H1 (cell line): ENCODE data around the gene SIK2. TPM values are rescaled to one million over a fixed set of nuclear protein-coding genes. Genes with fewer than 3 reads are reported as not detected.

Experiments used
- CTCF ChIA-PET: fragments of 300-600 bp; sonication (Branson Sonifier 250); formaldehyde crosslinking; loops from one replicate; lab custom pipeline; 2021; ENCODE audit not compliant: partially characterized antibody; lab: Charles Lee
- POLR2A ChIA-PET: fragments of 300-600 bp; sonication (Branson Sonifier 250); formaldehyde crosslinking; loops from one replicate; lab custom pipeline; 2021; ENCODE audit warnings: inconsistent platforms; ENCODE audit not compliant: partially characterized antibody; lab: Charles Lee
- DNase-seq, 2 experiments: peaks; one replicate each; pipeline versions ENCODE4 v3.0.0 to v3.0.0-alpha.2; 2010 to 2022; ENCODE audit warnings: low spot score in 2 of 2, low read depth in 1 of 2, mixed read lengths in 1 of 2
- FAIRE-seq: peaks from 2 replicates; lab custom pipeline; 2011; peaks lifted over from hg19 to GRCh38; lab: Jason Lieb, UNC
- H2AFZ ChIP-seq: 2 replicates; pipeline ENCODE4 v1.8.1; 2012; ENCODE audit warnings: low read length, inconsistent platforms
- H2AK5ac ChIP-seq: 2 replicates; pipeline ENCODE4 v1.6.1; 2013; ENCODE audit warnings: low read depth, low read length
- H2BK120ac ChIP-seq: replicated peaks from 2 replicates; pipeline ENCODE3; 2013; ENCODE audit warnings: low read depth, low read length, inconsistent platforms
- H2BK12ac ChIP-seq: 2 replicates; pipeline ENCODE4 v1.6.1; 2013; ENCODE audit warnings: low read depth, low read length
- H2BK15ac ChIP-seq: 2 replicates; pipeline ENCODE4 v1.6.1; 2013; ENCODE audit warnings: low read length
- H2BK20ac ChIP-seq: 2 replicates; pipeline ENCODE4 v1.6.1; 2013; ENCODE audit warnings: low read length
- H2BK5ac ChIP-seq: 2 replicates; pipeline ENCODE4 v1.6.1; 2013; ENCODE audit warnings: low read depth, low read length
- H3K14ac ChIP-seq: 2 replicates; pipeline ENCODE4 v1.6.1; 2013; ENCODE audit warnings: inconsistent platforms; ENCODE audit not compliant: insufficient read length
- H3K18ac ChIP-seq: 2 replicates; pipeline ENCODE4 v1.6.1; 2013; ENCODE audit warnings: low read length; ENCODE audit errors: extremely low read depth
- H3K23ac ChIP-seq: 2 replicates; pipeline ENCODE4 v1.6.1; 2013; ENCODE audit warnings: inconsistent platforms; ENCODE audit not compliant: insufficient read length
- H3K23me2 ChIP-seq: 2 replicates; pipeline ENCODE4 v1.6.1; 2013; ENCODE audit warnings: low read depth, low read length
- H3K27ac ChIP-seq: 2 replicates; pipeline ENCODE4 v1.6.1; 2011; ENCODE audit warnings: low read depth, low read length, inconsistent platforms
- H3K27me3 ChIP-seq, 4 experiments: replicated peaks in 1 of 4; 1 replicate in 1 of 4; 2 replicates in 3 of 4; pipeline versions ENCODE4 v1.6.1 to v1.8.1; 2011 to 2013; ENCODE audit warnings: low read length in 3 of 4, mild to moderate bottlenecking in 3 of 4, inconsistent platforms in 2 of 4, mixed read lengths in 2 of 4, moderate library complexity in 1 of 4; ENCODE audit not compliant: control insufficient read depth in 3 of 4, insufficient read depth in 3 of 4; ENCODE audit errors: extremely low read depth in 1 of 4
- H3K36me3 ChIP-seq, 4 experiments: 2 replicates each; pipeline versions ENCODE4 v1.6.1 to v1.8.1; 2011 to 2013; ENCODE audit warnings: mild to moderate bottlenecking in 4 of 4, low read length in 3 of 4, moderate library complexity in 2 of 4, control low read depth in 1 of 4, inconsistent platforms in 1 of 4; ENCODE audit not compliant: insufficient read depth in 4 of 4, control insufficient read depth in 2 of 4
- H3K4ac ChIP-seq: replicated peaks from 2 replicates; pipeline ENCODE3; 2013; ENCODE audit warnings: low read length, low read depth, mixed read lengths, inconsistent platforms; ENCODE audit not compliant: insufficient read length
- H3K4me1 ChIP-seq, 4 experiments: replicated peaks in 1 of 4; 1 replicate in 1 of 4; 2 replicates in 3 of 4; pipeline versions ENCODE4 v1.6.1 to v1.8.1; 2011 to 2013; ENCODE audit warnings: low read length in 3 of 4, inconsistent platforms in 2 of 4, mixed read lengths in 1 of 4; ENCODE audit not compliant: insufficient read depth in 4 of 4, control insufficient read depth in 3 of 4
- H3K4me2 ChIP-seq, 2 experiments: 2 replicates each; pipeline versions ENCODE4 v1.6.1 to v1.8.1; 2011 to 2013; ENCODE audit warnings: low read depth in 2 of 2, low read length in 2 of 2, control low read depth in 1 of 2, inconsistent platforms in 1 of 2, mild to moderate bottlenecking in 1 of 2; ENCODE audit not compliant: insufficient read depth in 1 of 2
- H3K4me3 ChIP-seq, 4 experiments: fragments of 200-600, 300-600 bp in 1 of 4; sonication (generic), shearing (Covaris generic), sonication (Bioruptor Twin) in 1 of 4; 2 replicates each; pipeline versions ENCODE4 v1.5.1 to v1.8.1; 2011 to 2016; ENCODE audit warnings: low read length in 4 of 4, low read depth in 3 of 4, control low read depth in 2 of 4, inconsistent platforms in 2 of 4, mild to moderate bottlenecking in 2 of 4, mixed read lengths in 1 of 4, moderate library complexity in 1 of 4; ENCODE audit not compliant: insufficient read depth in 2 of 4; ENCODE audit errors: extremely low read depth in 1 of 4
- H3K56ac ChIP-seq: replicated peaks from 2 replicates; pipeline ENCODE3; 2013; ENCODE audit warnings: low read depth, mild to moderate bottlenecking, mixed read lengths, low read length, inconsistent platforms; ENCODE audit not compliant: insufficient read length
- H3K79me1 ChIP-seq: 2 replicates; pipeline ENCODE4 v1.6.1; 2013; ENCODE audit warnings: low read depth, low read length, control low read depth
- H3K79me2 ChIP-seq, 2 experiments: 2 replicates each; pipeline versions ENCODE4 v1.6.1 to v1.8.1; 2012 to 2013; ENCODE audit warnings: low read length in 2 of 2, mild to moderate bottlenecking in 2 of 2, inconsistent platforms in 1 of 2; ENCODE audit not compliant: insufficient read depth in 2 of 2, control insufficient read depth in 1 of 2
- H3K9ac ChIP-seq, 4 experiments: replicated peaks in 1 of 4; 1 replicate in 1 of 4; 2 replicates in 3 of 4; pipeline versions ENCODE4 v1.6.1 to v1.8.1; 2011 to 2013; ENCODE audit warnings: low read depth in 3 of 4, low read length in 3 of 4, control low read depth in 2 of 4, mild to moderate bottlenecking in 2 of 4, moderate library complexity in 2 of 4, inconsistent platforms in 1 of 4; ENCODE audit errors: extremely low read depth in 1 of 4
- H3K9me3 ChIP-seq, 2 experiments: 2 replicates each; pipeline versions ENCODE4 v1.6.1 to v1.8.1; 2012 to 2013; ENCODE audit warnings: mild to moderate bottlenecking in 2 of 2, moderate library complexity in 2 of 2, control low read depth in 1 of 2, inconsistent platforms in 1 of 2, low read depth in 1 of 2, low read length in 1 of 2, mixed read lengths in 1 of 2; ENCODE audit not compliant: insufficient read depth in 2 of 2
- H4K20me1 ChIP-seq, 2 experiments: replicated peaks in 1 of 2; 2 replicates each; pipeline versions ENCODE3 to v1.8.1; 2011 to 2013; ENCODE audit warnings: inconsistent platforms in 2 of 2, low read length in 2 of 2, mild to moderate bottlenecking in 1 of 2; ENCODE audit not compliant: insufficient read depth in 2 of 2, control insufficient read depth in 1 of 2
- H4K5ac ChIP-seq: 2 replicates; pipeline ENCODE4 v1.6.1; 2013; ENCODE audit warnings: low read length, low read depth, mixed read lengths, inconsistent platforms; ENCODE audit not compliant: insufficient read length
- H4K8ac ChIP-seq: 2 replicates; pipeline ENCODE4 v1.8.0; 2013; ENCODE audit warnings: mild to moderate bottlenecking, moderate library complexity, low read length, inconsistent platforms; ENCODE audit not compliant: insufficient read depth; ENCODE audit errors: extremely low read depth
- H4K91ac ChIP-seq: replicated peaks from 2 replicates; pipeline ENCODE3; 2013; ENCODE audit warnings: low read length, mixed read lengths, inconsistent platforms; ENCODE audit not compliant: insufficient read length
- KDM1A ChIP-seq: fragments of 200-600, 300-600 bp; sonication (generic); IDR thresholded peaks from 2 replicates; pipeline ENCODE4 v1.7.1; 2016; ENCODE audit warnings: mild to moderate bottlenecking, low read length, borderline replicate concordance
- KDM5A ChIP-seq: fragments of 200-600 bp; IDR thresholded peaks from 2 replicates; pipeline ENCODE4 v1.7.1; 2012; ENCODE audit warnings: mild to moderate bottlenecking, low read length, inconsistent platforms, mixed read lengths
- WGBS, 2 experiments: shearing (Covaris generic) in 1 of 2; methylation state at CpG; one replicate each; pipeline versions ENCODE4 v1.1.6 to v1.1.7; 2013 to 2015; ENCODE audit warnings: low lambda C conversion rate in 2 of 2, mixed read lengths in 2 of 2, inconsistent platforms in 1 of 2, low coverage in 1 of 2, missing lambda C conversion rate in 1 of 2; ENCODE audit not compliant: insufficient replicate concordance in 2 of 2, insufficient coverage in 1 of 2, insufficient read length in 1 of 2; ENCODE audit errors: extremely low coverage in 1 of 2, missing lambda C conversion rate in 1 of 2; 5-methylcytosine and 5-hydroxymethylcytosine counted together
- polyA plus RNA-seq, 7 experiments: library from polyadenylated mRNA; depleted of rRNA in 3 of 7; stranded (reverse) in 5 of 7; unstranded in 2 of 7; fragments of >200 nt in 5 of 7; fragments of 200-250 nt in 2 of 7; gene quantifications; 1 replicate in 5 of 7; 2 replicates in 1 of 7; 4 replicates in 1 of 7; pipeline versions ENCODE4 v1.2.1 to v1.2.3, GENCODE V29; 2011 to 2013; ENCODE audit warnings: missing spikeins in 2 of 7, mixed read lengths in 2 of 7
- total RNA-seq: library from RNA; stranded (reverse); fragmentation: NEBNext Ultra II Directional; extraction: Animal tissue kit (Norgen Biotek cat#: 25700); gene quantifications from 2 replicates; pipeline ENCODE4 v1.2.1, GENCODE V29; 2021
- TF ChIP-seq, protein P1 (sequence below): IDR thresholded peaks from 2 replicates; pipeline ENCODE4 v1.6.1; 2011; ENCODE audit warnings: low read depth, mild to moderate bottlenecking, low read length; ENCODE audit not compliant: insufficient read depth
- TF ChIP-seq, protein P2 (sequence below): IDR thresholded peaks from 2 replicates; pipeline ENCODE4 v1.6.1; 2011; ENCODE audit warnings: low read length, improper control_type of control experiment

Gene SIK2
- total and polyA plus RNA-seq, 2 of the 8 experiments (the other 6 are each of a cell fraction or from before 2014, with no cell fraction given), result 8.8 to 11.2 TPM

DNA sequence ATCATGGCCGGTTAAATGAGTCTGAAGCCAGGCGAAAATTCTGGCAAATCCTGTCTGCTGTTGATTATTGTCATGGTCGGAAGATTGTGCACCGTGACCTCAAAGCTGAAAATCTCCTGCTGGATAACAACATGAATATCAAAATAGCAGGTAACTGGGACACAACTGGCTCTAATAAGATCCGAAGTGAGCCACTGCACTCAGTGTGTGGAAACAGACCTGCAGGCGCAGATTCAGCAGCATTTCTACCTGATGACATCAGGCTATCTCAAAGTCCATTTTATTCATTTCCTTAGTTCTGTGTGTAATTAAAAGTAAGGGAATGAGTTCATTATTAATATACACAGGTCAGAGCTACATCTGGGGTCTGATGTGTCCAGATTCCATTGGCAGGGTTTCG is 85.8 kb downstream of the SIK2 start:
- no peak overlapping the region for H2BK120ac ChIP-seq
- H2BK15ac ChIP-seq, result no peak overlapping the region
- H2BK20ac ChIP-seq, result no peak overlapping the region
- H3K4me2 ChIP-seq, result no peak overlapping the region
- H4K5ac ChIP-seq, result no peak overlapping the region
- no peak overlapping the region for H2BK5ac ChIP-seq
- no peaks in the 10 kb centered on the region for H3K4me1 ChIP-seq
- no peaks in the 10 kb centered on the region for H3K79me1 ChIP-seq
- H3K4ac ChIP-seq, result no peak overlapping the region
- DNase-seq, result no peak
- H3K27me3 ChIP-seq, result no peaks in the 10 kb centered on the region
- H3K18ac ChIP-seq, result no peak overlapping the region
- no peak overlapping the region for H4K91ac ChIP-seq
- no peak for TF ChIP-seq KDM5A
- TF ChIP-seq, protein P1, sequence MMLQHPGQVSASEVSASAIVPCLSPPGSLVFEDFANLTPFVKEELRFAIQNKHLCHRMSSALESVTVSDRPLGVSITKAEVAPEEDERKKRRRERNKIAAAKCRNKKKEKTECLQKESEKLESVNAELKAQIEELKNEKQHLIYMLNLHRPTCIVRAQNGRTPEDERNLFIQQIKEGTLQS, result no peak
- no peak for TF ChIP-seq KDM1A
- TF ChIP-seq, protein P2, sequence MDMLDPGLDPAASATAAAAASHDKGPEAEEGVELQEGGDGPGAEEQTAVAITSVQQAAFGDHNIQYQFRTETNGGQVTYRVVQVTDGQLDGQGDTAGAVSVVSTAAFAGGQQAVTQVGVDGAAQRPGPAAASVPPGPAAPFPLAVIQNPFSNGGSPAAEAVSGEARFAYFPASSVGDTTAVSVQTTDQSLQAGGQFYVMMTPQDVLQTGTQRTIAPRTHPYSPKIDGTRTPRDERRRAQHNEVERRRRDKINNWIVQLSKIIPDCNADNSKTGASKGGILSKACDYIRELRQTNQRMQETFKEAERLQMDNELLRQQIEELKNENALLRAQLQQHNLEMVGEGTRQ, result no peak
- TF ChIP-seq, all 59 proteins: peak for 0
- Histone ChIP-seq H4K20me1 (peaks cover 0 to 1% of the 10 kb centered on the region in 2 experiments), H3K27ac (no peak overlapping the region), H3K9ac (no peak overlapping the region), H2AFZ (no peak overlapping the region), H3K4me3 (no peak overlapping the region), H3K36me3 (no peaks in the 10 kb centered on the region), H3K23ac (no peak overlapping the region), H3K79me2 (no peaks in the 10 kb centered on the region), H4K8ac (no peak overlapping the region), H2BK12ac (no peak overlapping the region), H3K56ac (no peak overlapping the region), H3K9me3 (no peaks in the 10 kb centered on the region), H3K23me2 (no peaks in the 10 kb centered on the region; the same call in 1 of the 2 replicates), H2AK5ac (no peak overlapping the region), H3K14ac (no peak overlapping the region)
- 93% methylated on average over 7 of the region's 7 CpGs; no CpG with 5 or more reads in 1 of the 2 experiments for WGBS, 2 experiments
- CTCF ChIA-PET, result no interaction called here
- no peak for FAIRE-seq
- POLR2A ChIA-PET, result interaction anchor here (1.1 kb wide), 1 partner anchor 17 kb away, joined by 3 read pairs; no protein-coding TSS in a partner anchor
